PFSK-1 (cell line): ENCODE measurements around the gene SH3BP1.
A peak's percentile ranks its signal among the peaks of the same experiment; 100 is the strongest.

Source experiments
- FOXP2 ChIP-seq: optimal IDR thresholded peaks from 2 replicates; pipeline ENCODE3; 2011; ENCODE audit warnings: borderline replicate concordance, control low read depth, inconsistent platforms; ENCODE audit not compliant: insufficient read depth; ENCODE audit errors: extremely low read length, extremely low read depth
- POLR2AphosphoS5 ChIP-seq: IDR thresholded peaks from 2 replicates; pipeline ENCODE4 v1.6.1; 2012; ENCODE audit warnings: low read depth, mild to moderate bottlenecking, control low read depth, low read length, moderate library complexity
- REST ChIP-seq, 2 experiments: IDR thresholded peaks; 2 replicates each; pipeline versions ENCODE4 v1.6.1 to v1.8.0; 2011 to 2012; ENCODE audit warnings: low read depth in 2 of 2, low read length in 2 of 2, control low read depth in 1 of 2, inconsistent platforms in 1 of 2, mild to moderate bottlenecking in 1 of 2, moderate library complexity in 1 of 2; ENCODE audit not compliant: insufficient read depth in 1 of 2
- SIN3A ChIP-seq: IDR thresholded peaks from 2 replicates; pipeline ENCODE4 v1.6.1; 2012; ENCODE audit warnings: mild to moderate bottlenecking, low read length, moderate library complexity, borderline replicate concordance; ENCODE audit not compliant: insufficient read depth
- TAF1 ChIP-seq: IDR thresholded peaks from 2 replicates; pipeline ENCODE4 v1.6.1; 2012; ENCODE audit warnings: low read length, control low read depth, borderline replicate concordance; ENCODE audit not compliant: insufficient read depth

The SH3BP1 gene

GRCh38 chr22:37608477-37609239 lies 30.8 kb upstream of the SH3BP1 start, which contains the start of gene GGA1:
TSS of gene GGA1 (plus strand) at chr22:37608834. CDS start at chr22:37608861, 27 bp downstream.
- 0 out of 2 replicates have a peak, but pooled peaks have one; percentile 11 for TF ChIP-seq SIN3A
- TF ChIP-seq POLR2AphosphoS5 = peak; percentile 24
- peak in 1 of 2 experiments; percentile 10; a peak in 1 of 4 replicates for TF ChIP-seq REST (IDR thresholded peaks at IDR 0.05; ENCODE audit: insufficient read depth in 1 of 2, low read depth in 2 of 2, low read length in 2 of 2)
- peak; percentile 90 for TF ChIP-seq FOXP2
- TF ChIP-seq TAF1 = 0 out of 2 replicates have a peak, but pooled peaks have one; percentile 37

GRCh38 chr22:37609240-37610152 lies 30.0 kb upstream of the SH3BP1 start:
- TF ChIP-seq TAF1 (peak; percentile 52; the same call in 1 of the 2 replicates), REST (IDR thresholded peaks at IDR 0.05; ENCODE audit: insufficient read depth in 1 of 2, low read depth in 2 of 2, low read length in 2 of 2) (no peak)

- 0 out of 2 replicates have a peak, but pooled peaks have one; percentile 32 for TF ChIP-seq TAF1
Observed at GRCh38 chr22:37610153-37610475, 29.4 kb upstream of the SH3BP1 start.

DNA sequence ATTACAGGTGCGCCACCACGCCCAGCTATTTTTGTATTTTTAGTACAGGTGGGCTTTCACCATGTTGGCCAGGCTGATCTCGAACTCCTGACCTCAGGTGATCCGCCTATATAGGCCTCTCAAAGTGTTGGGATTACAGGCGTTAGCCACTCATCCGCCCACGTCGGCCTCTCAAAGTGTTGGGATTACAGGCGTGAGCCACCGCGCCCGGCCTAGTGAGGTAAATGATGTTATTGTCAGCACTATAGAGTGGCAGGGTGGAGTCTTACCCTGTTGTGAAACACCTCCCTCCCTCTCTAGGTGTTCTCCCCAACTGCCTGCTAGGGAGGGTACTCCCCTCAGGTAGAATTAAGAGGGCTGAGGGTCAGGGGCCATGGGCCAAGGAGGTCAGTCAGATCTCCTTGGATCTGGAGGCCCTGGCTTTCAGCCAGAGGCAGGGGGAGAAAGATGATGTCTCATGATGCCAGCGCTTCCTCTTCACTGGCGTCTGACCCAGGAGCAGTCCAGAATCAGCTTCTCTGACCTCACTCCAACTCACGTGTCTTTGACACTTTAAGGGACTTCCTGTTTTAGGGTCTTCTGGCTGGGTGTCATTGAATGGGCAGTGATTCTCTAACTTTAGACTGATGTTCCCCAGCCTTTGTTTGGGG lies 28.9 kb upstream of the SH3BP1 start:
- no peak for TF ChIP-seq SIN3A
- TF ChIP-seq POLR2AphosphoS5 = no peak
- TF ChIP-seq FOXP2 = no peak
- TF ChIP-seq TAF1 = no peak
- no peak for TF ChIP-seq REST (IDR thresholded peaks at IDR 0.05; ENCODE audit: insufficient read depth in 1 of 2, low read depth in 2 of 2, low read length in 2 of 2)

DNA sequence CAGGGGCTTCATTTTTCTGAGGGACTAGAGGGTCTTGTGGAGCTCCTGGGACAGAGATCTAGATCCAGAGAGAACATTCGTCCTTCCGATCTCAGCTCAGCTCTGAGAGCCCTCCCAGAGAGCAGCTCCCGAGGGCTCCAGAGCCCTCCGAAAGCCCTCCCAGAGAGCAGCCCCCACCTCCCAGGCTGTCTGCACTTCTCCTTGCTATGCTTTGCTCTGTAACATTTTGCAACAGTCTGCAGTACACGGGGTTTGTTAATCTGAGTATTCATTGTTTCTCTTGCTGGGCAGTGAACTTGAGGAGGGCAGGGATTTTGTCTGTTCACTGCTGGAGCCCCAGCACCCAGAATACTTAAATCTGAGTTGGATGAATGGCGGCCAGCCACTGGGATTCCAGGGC lies 28.3 kb upstream of the SH3BP1 start:
- no peak for TF ChIP-seq SIN3A
- no peak for TF ChIP-seq FOXP2
- TF ChIP-seq REST (IDR thresholded peaks at IDR 0.05; ENCODE audit: insufficient read depth in 1 of 2, low read depth in 2 of 2, low read length in 2 of 2) = no peak
- no peak for TF ChIP-seq TAF1
- no peak for TF ChIP-seq POLR2AphosphoS5
